CD8-positive, alpha-beta memory T cell (primary cell): ENCODE data around the gene STK39. TPM values are rescaled to one million over a fixed set of nuclear protein-coding genes. Genes with fewer than 3 reads are reported as not detected.
A peak's percentile ranks its signal among the peaks of the same experiment; 100 is the strongest.
"Not testable (repeated sequence)": the region's sequence is repeated elsewhere in the genome, so short reads cannot be mapped to it uniquely, and the experiment has no call there.

Source experiments
- CTCF ChIA-PET: fragments of 350-600 bp; sonication (Branson Sonifier 250); formaldehyde crosslinking; loops from one replicate; lab custom pipeline; 2021; ENCODE audit warnings: antibody characterized with exemption; lab: Charles Lee
- POLR2A ChIA-PET: fragments of 350-600 bp; sonication (Branson Sonifier 250); formaldehyde crosslinking; loops from one replicate; lab custom pipeline; 2021; ENCODE audit warnings: antibody characterized with exemption; lab: Charles Lee
- DNase-seq, 5 donors: peaks; one replicate each; pipeline versions ENCODE4 v3.0.0 to v3.0.0-alpha.2; 2020 to 2022; ENCODE audit warnings: mixed read lengths in 1 of 5
- H3K27ac ChIP-seq: one replicate; pipeline ENCODE4 v1.7.0; 2013; ENCODE audit warnings: low read depth, mild to moderate bottlenecking, low read length, moderate library complexity
- H3K27me3 ChIP-seq: 2 replicates; pipeline ENCODE4 v1.7.0; 2013; ENCODE audit warnings: low read length, mild to moderate bottlenecking; ENCODE audit not compliant: insufficient read depth, poor library complexity, severe bottlenecking
- H3K36me3 ChIP-seq: 2 replicates; pipeline ENCODE4 v1.7.0; 2013; ENCODE audit warnings: mild to moderate bottlenecking, low read length, moderate library complexity; ENCODE audit not compliant: insufficient read depth
- H3K4me1 ChIP-seq: 2 replicates; pipeline ENCODE4 v1.7.0; 2013; ENCODE audit warnings: mild to moderate bottlenecking, low read length, moderate library complexity; ENCODE audit not compliant: insufficient read depth
- H3K4me3 ChIP-seq: 2 replicates; pipeline ENCODE4 v1.7.0; 2013; ENCODE audit warnings: mild to moderate bottlenecking, low read length
- H3K9me3 ChIP-seq: 2 replicates; pipeline ENCODE4 v1.7.0; 2013; ENCODE audit warnings: mild to moderate bottlenecking, low read length
- H3K27ac Mint-ChIP-seq, 8 donors: one replicate each; pipeline ENCODE4 v1.8.0; 2020 to 2021; ENCODE audit warnings: mixed read lengths in 8 of 8, mild to moderate bottlenecking in 6 of 8, inconsistent platforms in 3 of 8, moderate library complexity in 3 of 8
- H3K27me3 Mint-ChIP-seq, 2 donors: one replicate each; pipeline ENCODE4 v1.8.0; 2020 to 2021; ENCODE audit warnings: mixed read lengths in 2 of 2, mild to moderate bottlenecking in 1 of 2, moderate library complexity in 1 of 2
- H3K36me3 Mint-ChIP-seq, 3 donors: one replicate each; pipeline ENCODE4 v1.8.0; 2020 to 2021; ENCODE audit warnings: mixed read lengths in 3 of 3, inconsistent platforms in 1 of 3, mild to moderate bottlenecking in 1 of 3
- H3K4me1 Mint-ChIP-seq, 3 donors: one replicate each; pipeline ENCODE4 v1.8.0; 2020 to 2021; ENCODE audit warnings: mixed read lengths in 3 of 3, inconsistent platforms in 1 of 3, mild to moderate bottlenecking in 1 of 3
- H3K4me3 Mint-ChIP-seq, 7 donors: one replicate each; pipeline ENCODE4 v1.8.0; 2020 to 2021; ENCODE audit warnings: mixed read lengths in 7 of 7, mild to moderate bottlenecking in 6 of 7, moderate library complexity in 4 of 7, inconsistent platforms in 2 of 7
- H3K9me3 Mint-ChIP-seq, 5 donors: one replicate each; pipeline ENCODE4 v1.8.0; 2020 to 2022; ENCODE audit warnings: mixed read lengths in 5 of 5, mild to moderate bottlenecking in 3 of 5, moderate library complexity in 2 of 5, inconsistent platforms in 1 of 5
- polyA plus RNA-seq: library from polyadenylated mRNA; unstranded; fragments of 300-500 nt; fragmentation: Illumina TruSeq; gene quantifications from one replicate; pipeline ENCODE4 v1.2.3, GENCODE V29; 2021
- total RNA-seq, 2 experiments: library from RNA; stranded (reverse); gene quantifications; one replicate each; pipeline ENCODE4 v1.2.3, GENCODE V29; 2021

STK39 gene
- total and polyA plus RNA-seq, 3 experiments from 2014 or later, result 11.2 to 28.3 (median 25.7) TPM

DNA sequence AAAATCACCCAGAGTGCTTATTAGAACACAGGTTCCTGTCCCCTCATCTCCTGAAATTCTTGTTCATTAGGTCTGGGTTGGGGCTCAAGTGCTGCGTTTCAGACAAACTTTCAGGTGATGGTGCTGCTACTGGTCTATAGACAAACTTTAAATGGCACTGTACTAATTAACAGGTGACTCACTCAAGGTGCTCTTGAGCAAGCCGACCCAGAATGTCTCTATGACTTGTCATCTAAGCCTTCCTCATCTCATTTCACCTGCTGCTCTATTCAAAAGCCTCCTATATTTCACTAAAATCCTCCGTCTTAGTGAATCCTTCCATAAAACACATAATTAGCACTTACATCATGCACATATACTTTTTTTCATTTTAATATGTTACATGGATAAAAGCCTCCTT, 29.9 kb upstream of the STK39 start:
- DNase-seq, result no peak
- H3K36me3 ChIP-seq, result no peaks in the 10 kb centered on the region
- no peaks in the 10 kb centered on the region for H3K27me3 ChIP-seq
- H3K4me1 Mint-ChIP-seq, result no peaks in the 10 kb centered on the region
- no peak overlapping the region for H3K27ac ChIP-seq
- peaks cover 0 to 5% (median 0%) of the 10 kb centered on the region in 3 donors for H3K36me3 Mint-ChIP-seq
- H3K4me3 Mint-ChIP-seq, result no peak overlapping the region
- no peaks in the 10 kb centered on the region for H3K9me3 ChIP-seq
- peaks cover 5 to 23% of the 10 kb centered on the region in 2 donors for H3K27me3 Mint-ChIP-seq
- H3K4me3 ChIP-seq, result no peak overlapping the region
- ChIA-PET CTCF (no interaction called here), POLR2A (no interaction called here)
- H3K9me3 Mint-ChIP-seq, result no peaks in the 10 kb centered on the region
- no peaks in the 10 kb centered on the region for H3K4me1 ChIP-seq
- H3K27ac Mint-ChIP-seq, result no peak overlapping the region

DNA sequence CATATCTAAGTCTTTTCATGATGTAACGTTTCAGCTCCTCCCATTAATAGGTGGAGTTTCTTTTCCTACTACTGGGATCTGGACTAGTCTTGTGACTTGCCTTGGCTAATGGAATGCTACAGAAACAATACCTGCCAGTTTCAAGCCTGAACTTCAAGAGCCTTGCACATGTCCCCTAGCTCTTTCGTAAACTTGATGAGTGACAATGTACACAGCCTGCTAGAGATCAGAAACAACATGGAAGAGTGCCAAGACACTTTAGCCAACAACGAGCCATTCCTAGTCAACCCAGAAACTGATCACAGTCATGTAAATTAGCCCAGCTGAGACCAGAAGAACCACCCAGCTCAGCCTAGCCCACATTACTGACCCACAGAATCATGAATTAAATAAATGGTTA, 24.8 kb upstream of the STK39 start:
- Histone ChIP-seq H3K9me3 (no peaks in the 10 kb centered on the region), H3K36me3 (no peaks in the 10 kb centered on the region), H3K4me1 (no peaks in the 10 kb centered on the region), H3K27me3 (no peaks in the 10 kb centered on the region), H3K27ac (no peak overlapping the region), H3K4me3 (no peak overlapping the region)
- CTCF ChIA-PET, result interaction anchor here (1.3 kb wide), 1 partner anchor 10 kb away, joined by 3 read pairs; no protein-coding TSS in a partner anchor
- Mint-ChIP-seq H3K27ac (no peak overlapping the region), H3K27me3 (peaks cover 0 to 5% of the 10 kb centered on the region in 2 donors), H3K36me3 (no peaks in the 10 kb centered on the region), H3K4me3 (no peak overlapping the region), H3K4me1 (no peaks in the 10 kb centered on the region), H3K9me3 (no peaks in the 10 kb centered on the region)
- no peak for DNase-seq
- POLR2A ChIA-PET, result no interaction called here

DNA sequence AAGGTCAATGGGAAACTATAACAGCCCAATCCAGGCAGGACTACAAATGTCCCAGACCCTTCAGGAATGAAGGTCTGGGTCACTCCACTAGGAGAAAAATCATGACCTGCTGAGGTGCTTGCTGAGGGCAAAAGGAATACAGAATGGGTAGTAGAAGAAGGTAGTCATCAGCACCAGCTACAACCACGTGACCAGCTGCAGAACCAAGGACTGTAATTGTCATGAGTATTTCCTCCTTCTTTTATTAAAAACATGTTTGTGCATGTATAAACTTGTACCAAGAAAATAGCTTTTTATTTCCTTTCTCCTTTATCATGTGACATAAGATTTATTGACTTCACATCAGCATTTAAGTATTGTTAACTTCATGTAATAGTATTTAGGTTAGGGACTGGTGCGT, 15.5 kb upstream of the STK39 start:
- H3K36me3 ChIP-seq, H3K27ac Mint-ChIP-seq, H3K4me1 ChIP-seq, H3K4me3 Mint-ChIP-seq, DNase-seq, POLR2A ChIA-PET, H3K27ac ChIP-seq, H3K4me3 ChIP-seq, CTCF ChIA-PET, H3K9me3 ChIP-seq, H3K4me1 Mint-ChIP-seq, H3K27me3 Mint-ChIP-seq, H3K27me3 ChIP-seq: not testable (repeated sequence)
- Mint-ChIP-seq H3K9me3 (peaks cover 6 to 14% (median 11%) of the 10 kb centered on the region in 5 donors), H3K36me3 (peaks cover 0 to 19% (median 0%) of the 10 kb centered on the region in 3 donors)

DNA sequence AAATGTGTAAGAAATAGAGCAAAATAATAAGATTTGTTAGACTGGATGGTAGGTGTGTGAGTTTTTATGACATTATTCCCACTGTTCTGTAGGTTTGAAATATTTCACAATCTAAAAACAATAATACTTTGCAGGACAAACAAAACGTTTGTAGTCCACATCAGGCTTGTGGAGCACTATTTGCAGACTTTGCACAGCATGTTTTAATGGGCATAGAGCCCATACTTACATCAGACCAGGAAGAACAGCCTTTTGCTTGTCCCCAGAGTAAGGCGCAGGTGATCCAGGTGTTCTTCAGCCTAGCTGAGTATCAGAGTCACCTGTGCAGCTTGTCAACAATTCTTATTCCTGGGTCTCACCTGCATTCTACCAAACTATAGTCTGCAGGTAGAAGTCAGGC, 9.1 kb upstream of the STK39 start:
- peak overlapping the region in 1 of 8 donors; percentile 25 for H3K27ac Mint-ChIP-seq
- Histone ChIP-seq H3K4me3 (no peak overlapping the region), H3K27me3 (no peaks in the 10 kb centered on the region), H3K4me1 (peaks cover 7% of the 10 kb centered on the region), H3K36me3 (no peaks in the 10 kb centered on the region), H3K9me3 (no peaks in the 10 kb centered on the region), H3K27ac (no peak overlapping the region)
- peaks cover 12 to 14% (median 13%) of the 10 kb centered on the region in 3 donors for H3K4me1 Mint-ChIP-seq
- H3K27me3 Mint-ChIP-seq, result no peaks in the 10 kb centered on the region
- no peak overlapping the region for H3K4me3 Mint-ChIP-seq
- ChIA-PET POLR2A (no interaction called here), CTCF (no interaction called here)
- peaks cover 0 to 17% (median 0%) of the 10 kb centered on the region in 3 donors for H3K36me3 Mint-ChIP-seq
- no peak for DNase-seq
- peaks cover 6 to 14% (median 11%) of the 10 kb centered on the region in 5 donors for H3K9me3 Mint-ChIP-seq

DNA sequence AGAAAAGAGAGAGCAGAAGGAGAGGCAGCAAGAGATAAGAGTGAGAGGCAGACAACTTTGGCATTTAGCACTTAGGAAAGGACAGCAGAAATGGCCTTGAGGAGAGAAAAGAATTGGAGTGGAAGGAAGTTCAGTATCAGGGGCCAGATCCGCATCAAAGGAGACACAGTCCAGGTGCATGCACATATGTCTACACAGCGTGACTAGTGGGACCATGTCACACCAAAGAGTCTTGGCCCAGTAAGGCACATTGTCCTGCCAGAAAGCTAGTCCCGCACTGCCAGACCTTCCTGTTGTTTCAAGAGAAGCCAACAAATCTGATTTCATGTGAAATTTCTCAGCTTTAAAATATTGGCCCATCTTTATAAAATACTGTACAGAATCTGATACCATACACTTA, 8.5 kb upstream of the STK39 start:
- Mint-ChIP-seq H3K27ac (peak overlapping the region in 1 of 8 donors; percentile 23), H3K4me1 (peaks cover 12 to 14% (median 13%) of the 10 kb centered on the region in 3 donors), H3K4me3 (no peak overlapping the region), H3K9me3 (peaks cover 6 to 14% (median 11%) of the 10 kb centered on the region in 5 donors), H3K27me3 (no peaks in the 10 kb centered on the region), H3K36me3 (peaks cover 0 to 14% (median 0%) of the 10 kb centered on the region in 3 donors)
- no peaks in the 10 kb centered on the region for H3K9me3 ChIP-seq
- peaks cover 7% of the 10 kb centered on the region for H3K4me1 ChIP-seq
- ChIA-PET CTCF (no interaction called here), POLR2A (no interaction called here)
- no peak overlapping the region for H3K27ac ChIP-seq
- no peak overlapping the region for H3K4me3 ChIP-seq
- H3K36me3 ChIP-seq, result no peaks in the 10 kb centered on the region
- DNase-seq, result no peak
- H3K27me3 ChIP-seq, result no peaks in the 10 kb centered on the region

DNA sequence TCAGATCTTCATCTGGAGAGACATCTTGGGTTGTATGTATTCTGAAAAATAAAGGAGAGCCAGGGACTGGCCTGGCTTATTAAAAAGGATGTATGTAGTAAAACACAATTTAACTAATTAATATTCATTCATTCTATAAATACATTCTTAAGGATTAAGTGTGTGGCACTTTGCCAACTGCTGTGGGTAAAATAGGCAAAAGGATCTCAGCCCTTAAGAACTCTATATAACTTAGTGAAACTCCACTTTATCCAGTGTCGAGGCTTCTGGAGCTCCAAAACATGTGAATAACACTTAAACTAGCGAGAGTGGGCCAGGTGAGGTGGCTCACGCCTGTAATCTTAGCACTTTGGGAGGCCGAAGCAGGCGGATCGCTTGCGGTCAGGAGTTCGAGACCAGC, 7.7 kb upstream of the STK39 start:
- H3K4me3 Mint-ChIP-seq, result no peak overlapping the region
- no peaks in the 10 kb centered on the region for H3K9me3 ChIP-seq
- POLR2A ChIA-PET, result no interaction called here
- no peaks in the 10 kb centered on the region for H3K27me3 ChIP-seq
- H3K4me3 ChIP-seq, result no peak overlapping the region
- no peak overlapping the region for H3K27ac ChIP-seq
- no peaks in the 10 kb centered on the region for H3K27me3 Mint-ChIP-seq
- H3K9me3 Mint-ChIP-seq, result peaks cover 6 to 14% (median 11%) of the 10 kb centered on the region in 5 donors
- H3K4me1 Mint-ChIP-seq, result peaks cover 12 to 14% (median 13%) of the 10 kb centered on the region in 3 donors
- no peak for DNase-seq
- H3K36me3 Mint-ChIP-seq, result peaks cover 0 to 14% (median 0%) of the 10 kb centered on the region in 3 donors
- CTCF ChIA-PET, result no interaction called here
- peak overlapping the region in 3 of 8 donors; percentile 8 to 85 (median 67) for H3K27ac Mint-ChIP-seq
- no peaks in the 10 kb centered on the region for H3K36me3 ChIP-seq
- H3K4me1 ChIP-seq, result peaks cover 7% of the 10 kb centered on the region

DNA sequence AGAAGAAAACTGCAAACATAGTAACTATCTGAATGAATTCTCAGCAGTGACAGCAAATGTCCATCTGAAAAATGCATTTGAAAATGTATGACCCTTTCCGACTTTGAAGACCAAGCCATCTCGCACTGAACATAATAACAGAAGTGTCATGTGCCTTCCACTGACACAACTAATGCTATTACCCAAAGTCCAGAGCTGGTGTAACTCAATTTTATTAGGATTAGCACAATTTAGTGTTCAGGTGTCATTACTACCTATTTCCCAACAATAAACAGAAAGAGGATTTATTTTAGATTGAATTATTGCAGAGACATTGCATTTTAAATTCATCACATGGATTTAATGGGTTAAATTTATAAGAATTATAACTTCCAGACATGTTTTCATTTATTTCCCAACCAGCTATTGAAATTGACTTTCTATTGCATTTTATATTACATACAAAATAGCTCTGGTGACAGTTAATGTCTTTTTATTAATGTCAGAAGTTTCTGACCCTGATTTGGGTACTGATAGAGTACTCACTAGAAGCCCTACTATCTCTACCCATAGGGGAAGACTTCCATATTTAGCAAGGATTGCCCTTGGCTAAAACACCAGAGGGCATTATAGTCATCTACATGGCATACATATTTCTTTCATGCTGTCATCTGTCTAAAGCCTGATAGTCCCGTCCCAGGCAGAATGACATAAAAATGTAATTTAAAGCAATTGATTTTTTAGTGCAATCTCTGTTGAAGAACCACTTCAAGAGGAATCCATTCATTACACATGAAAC, 7.0 kb upstream of the STK39 start:
- Mint-ChIP-seq H3K9me3 (peaks cover 3 to 13% (median 9%) of the 10 kb centered on the region in 5 donors), H3K36me3 (peaks cover 0 to 12% (median 0%) of the 10 kb centered on the region in 3 donors), H3K4me1 (peaks cover 12 to 15% (median 14%) of the 10 kb centered on the region in 3 donors), H3K27me3 (no peaks in the 10 kb centered on the region), H3K4me3 (no peak overlapping the region), H3K27ac (peak overlapping the region in 1 of 8 donors; percentile 56)
- POLR2A ChIA-PET, result no interaction called here
- no peak overlapping the region for H3K27ac ChIP-seq
- H3K27me3 ChIP-seq, result no peaks in the 10 kb centered on the region
- no peaks in the 10 kb centered on the region for H3K9me3 ChIP-seq
- H3K36me3 ChIP-seq, result no peaks in the 10 kb centered on the region
- no peak for DNase-seq
- CTCF ChIA-PET, result no interaction called here
- H3K4me3 ChIP-seq, result no peak overlapping the region
- H3K4me1 ChIP-seq, result peaks cover 7% of the 10 kb centered on the region

DNA sequence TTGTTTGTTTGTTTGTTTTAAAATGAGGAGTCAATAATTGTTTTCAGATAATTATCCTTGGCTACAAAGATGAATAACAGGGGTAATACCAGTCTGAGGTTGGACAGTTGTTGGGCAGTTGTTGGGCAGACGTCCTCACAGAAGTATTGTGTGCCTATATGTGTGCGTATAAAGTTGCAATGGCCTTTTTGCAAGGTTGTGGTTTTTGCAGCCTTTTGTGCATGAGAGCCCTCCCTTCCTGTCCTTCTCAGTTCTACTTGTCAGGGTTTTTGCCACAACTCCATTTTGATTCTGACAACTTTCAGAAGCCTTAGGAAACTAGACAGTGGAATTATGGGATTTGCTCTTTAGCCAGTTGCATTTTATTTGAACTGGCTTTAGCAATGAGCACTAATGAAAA, 6.0 kb upstream of the STK39 start:
- Mint-ChIP-seq H3K4me3 (peak overlapping the region in 3 of 7 donors; percentile 12 to 38 (median 15)), H3K4me1 (peaks cover 15 to 18% (median 15%) of the 10 kb centered on the region in 3 donors), H3K27ac (peak overlapping the region in 2 of 8 donors; percentile 42 to 56), H3K9me3 (peaks cover 0 to 3% (median 2%) of the 10 kb centered on the region in 5 donors), H3K27me3 (no peaks in the 10 kb centered on the region), H3K36me3 (peaks cover 0 to 3% (median 0%) of the 10 kb centered on the region in 3 donors)
- H3K9me3 ChIP-seq, result no peaks in the 10 kb centered on the region
- POLR2A ChIA-PET, result no interaction called here
- H3K36me3 ChIP-seq, result no peaks in the 10 kb centered on the region
- H3K27ac ChIP-seq, result no peak overlapping the region
- H3K27me3 ChIP-seq, result no peaks in the 10 kb centered on the region
- H3K4me1 ChIP-seq, result peaks cover 7% of the 10 kb centered on the region
- no peak overlapping the region for H3K4me3 ChIP-seq
- CTCF ChIA-PET, result no interaction called here
- no peak for DNase-seq
